Measurements from ENCODE around the gene XRN2.
"Not testable (repeated sequence)": the region's sequence is repeated elsewhere in the genome, so short reads cannot be mapped to it uniquely, and the experiment has no call there.

The XRN2 gene

GRCh38 chr20:21355981-21356380 lies 52.9 kb downstream of the XRN2 start:
- DNase-seq, result no peak

GRCh38 chr20:21356386-21356785 lies 53.3 kb downstream of the XRN2 start:
- no peak for DNase-seq

GRCh38 chr20:21357844-21358243 lies 54.7 kb downstream of the XRN2 start:
- no peak for DNase-seq

GRCh38 chr20:21358737-21359136 lies 55.6 kb downstream of the XRN2 start:
- DNase-seq, result no peak

GRCh38 chr20:21360705-21361104 lies 57.6 kb downstream of the XRN2 start:
- DNase-seq, result no peak

- DNase-seq, result no peak
Measured at GRCh38 chr20:21361266-21361665, 58.1 kb downstream of the XRN2 start.

GRCh38 chr20:21364413-21364812 lies 61.3 kb downstream of the XRN2 start:
- no peak for DNase-seq

- DNase-seq, result no peak
Measured at GRCh38 chr20:21365771-21366170, 62.6 kb downstream of the XRN2 start.

GRCh38 chr20:21366273-21366672 lies 63.1 kb downstream of the XRN2 start:
- DNase-seq, result not testable (repeated sequence)

- DNase-seq, result no peak
Measured at GRCh38 chr20:21368791-21369190, 65.7 kb downstream of the XRN2 start.

GRCh38 chr20:21371193-21371592 lies 68.1 kb downstream of the XRN2 start:
- DNase-seq, result no peak

GRCh38 chr20:21372016-21372415 lies 68.9 kb downstream of the XRN2 start:
- DNase-seq, result no peak

GRCh38 chr20:21373436-21373835 lies 70.3 kb downstream of the XRN2 start:
- DNase-seq, result no peak

- DNase-seq, result no peak
Measured at GRCh38 chr20:21376626-21377025, 73.5 kb downstream of the XRN2 start.

GRCh38 chr20:21377701-21378100 lies 74.6 kb downstream of the XRN2 start:
- DNase-seq, result peak; percentile 63

GRCh38 chr20:21378259-21378658 lies 75.1 kb downstream of the XRN2 start:
- no peak for DNase-seq

- DNase-seq, result no peak
Measured at GRCh38 chr20:21380711-21381110, 77.6 kb downstream of the XRN2 start.

- DNase-seq, result no peak
Measured at GRCh38 chr20:21381619-21382018, 78.5 kb downstream of the XRN2 start.

- DNase-seq, result no peak
Measured at GRCh38 chr20:21384308-21384892, 81.3 kb downstream of the XRN2 start.

GRCh38 chr20:21386111-21386510 lies 83.0 kb downstream of the XRN2 start:
- no peak for DNase-seq

GRCh38 chr20:21387528-21387927 lies 84.4 kb downstream of the XRN2 start:
- DNase-seq, result no peak

- no peak for DNase-seq
Measured at GRCh38 chr20:21388566-21388965, 85.4 kb downstream of the XRN2 start.

GRCh38 chr20:21389368-21389767 lies 86.2 kb downstream of the XRN2 start:
- DNase-seq, result no peak

GRCh38 chr20:21390768-21391167 lies 87.6 kb downstream of the XRN2 start:
- DNase-seq, result no peak

- peak; percentile 62 for DNase-seq
Measured at GRCh38 chr20:21391185-21391971, 88.2 kb downstream of the XRN2 start.
